SK-N-SH (cell line): ENCODE results near the gene TMEM196. TPM values are rescaled to one million over a fixed set of nuclear protein-coding genes. Genes with fewer than 3 reads are reported as not detected.

Experiments
- CTCF ChIA-PET: fragments of 300-600, 350-600 bp; formaldehyde crosslinking; extraction: SDS; loops from one replicate; lab custom pipeline; 2021; lab: Yijun Ruan, JAX
- POLR2A ChIA-PET: fragments of 350-600 bp; sonication (Branson Sonifier 250); formaldehyde crosslinking; extraction: SDS; loops from one replicate; lab custom pipeline; 2020; ENCODE audit warnings: antibody characterized with exemption, inconsistent platforms; lab: Yijun Ruan, JAX
- DNase-seq: peaks from one replicate; pipeline ENCODE4 v3.0.0; 2012
- H2AFZ ChIP-seq: fragments of 200-600 bp; sonication (generic); 2 replicates; pipeline ENCODE4 v1.8.1; 2016; ENCODE audit warnings: antibody characterized with exemption, mild to moderate bottlenecking, low read depth
- H3F3A ChIP-seq: fragments of 200-600 bp; sonication (generic); replicated peaks from 2 replicates; pipeline ENCODE3; 2016; ENCODE audit warnings: antibody characterized with exemption, mild to moderate bottlenecking; ENCODE audit not compliant: insufficient read depth
- H3K27ac ChIP-seq, 2 experiments: fragments of 200-500 bp in 1 of 2; fragments of 200-600 bp in 1 of 2; sonication (Bioruptor generic) in 1 of 2; sonication (generic), shearing (Covaris generic) in 1 of 2; 2 replicates each; pipeline versions ENCODE4 v1.5.1 to v1.6.1; 2014 to 2016; ENCODE audit warnings: low read depth in 2 of 2, inconsistent platforms in 1 of 2, low read length in 1 of 2, mild to moderate bottlenecking in 1 of 2, mixed read lengths in 1 of 2
- H3K27me3 ChIP-seq: fragments of 200-600 bp; sonication (generic), shearing (Covaris generic); 2 replicates; pipeline ENCODE4 v1.6.1; 2016; ENCODE audit warnings: mixed run types; ENCODE audit not compliant: insufficient read depth
- H3K36me3 ChIP-seq, 2 experiments: fragments of 200-500 bp in 1 of 2; fragments of 200-600 bp in 1 of 2; sonication (Bioruptor generic) in 1 of 2; sonication (generic) in 1 of 2; replicated peaks in 1 of 2; 2 replicates each; pipeline versions ENCODE3 to v1.5.1; 2014 to 2016; ENCODE audit warnings: low read length in 1 of 2, mild to moderate bottlenecking in 1 of 2; ENCODE audit not compliant: insufficient read depth in 2 of 2, control insufficient read depth in 1 of 2
- H3K4me1 ChIP-seq, 2 experiments: fragments of 200-500 bp in 1 of 2; fragments of 200-600 bp in 1 of 2; sonication (Bioruptor generic) in 1 of 2; sonication (generic), shearing (Covaris generic) in 1 of 2; 2 replicates each; pipeline versions ENCODE4 v1.5.1 to v1.6.1; 2014 to 2016; ENCODE audit warnings: low read depth in 1 of 2, low read length in 1 of 2, mixed run types in 1 of 2; ENCODE audit not compliant: insufficient read depth in 2 of 2, control insufficient read depth in 1 of 2
- H3K4me2 ChIP-seq: fragments of 200-600 bp; sonication (generic), shearing (Covaris generic); 2 replicates; pipeline ENCODE4 v1.6.1; 2017; ENCODE audit warnings: mixed run types
- H3K4me3 ChIP-seq, 2 experiments: fragments of 200-500 bp in 1 of 2; fragments of 200-600 bp in 1 of 2; sonication (Bioruptor generic) in 1 of 2; sonication (generic), shearing (Covaris generic) in 1 of 2; 2 replicates each; pipeline versions ENCODE4 v1.5.1 to v1.8.1; 2014 to 2016; ENCODE audit warnings: low read depth in 2 of 2, inconsistent platforms in 1 of 2, low read length in 1 of 2, mild to moderate bottlenecking in 1 of 2, mixed read lengths in 1 of 2, moderate library complexity in 1 of 2
- H3K79me2 ChIP-seq: fragments of 200-600 bp; sonication (generic); 2 replicates; pipeline ENCODE4 v1.8.1; 2017; ENCODE audit warnings: mild to moderate bottlenecking; ENCODE audit not compliant: insufficient read depth
- H3K9ac ChIP-seq: fragments of 200-600 bp; sonication (generic); 2 replicates; pipeline ENCODE4 v1.6.1; 2017; ENCODE audit warnings: mixed run types
- H3K9me2 ChIP-seq: fragments of 200-600 bp; sonication (generic); 2 replicates; pipeline ENCODE4 v1.6.1; 2017; ENCODE audit warnings: mixed run types
- H3K9me3 ChIP-seq: fragments of 200-600 bp; sonication (generic); 2 replicates; pipeline ENCODE4 v1.6.1; 2017; ENCODE audit warnings: mixed run types, mild to moderate bottlenecking, moderate library complexity
- H4K20me1 ChIP-seq: fragments of 200-600 bp; sonication (generic); 2 replicates; pipeline ENCODE4 v1.6.1; 2017; ENCODE audit warnings: mild to moderate bottlenecking, mixed run types; ENCODE audit not compliant: insufficient read depth
- MEF2A ChIP-seq: IDR thresholded peaks from 2 replicates; pipeline ENCODE4 v1.4.0; 2012; ENCODE audit warnings: low read depth, borderline replicate concordance
- NFIC ChIP-seq: IDR thresholded peaks from 2 replicates; pipeline ENCODE4 v1.4.0; 2012; ENCODE audit warnings: borderline replicate concordance
- RAD21 ChIP-seq: IDR thresholded peaks from 2 replicates; pipeline ENCODE4 v1.6.1; 2012; ENCODE audit warnings: mild to moderate bottlenecking, low read length
- SMC3 ChIP-seq: IDR thresholded peaks from 2 replicates; pipeline ENCODE4 v1.6.1; 2012; ENCODE audit warnings: low read depth, low read length, improper control_type of control experiment
- TCF12 ChIP-seq: IDR thresholded peaks from 2 replicates; pipeline ENCODE4 v1.4.0; 2012
- WGBS: methylation state at CpG from one replicate; pipeline ENCODE4 v1.1.6; 2017; ENCODE audit warnings: low lambda C conversion rate; 5-methylcytosine and 5-hydroxymethylcytosine counted together
- polyA plus RNA-seq, 3 experiments: library from polyadenylated mRNA; depleted of rRNA; stranded (reverse); fragments of >200 nt; gene quantifications; 2 replicates each; pipeline ENCODE4 v1.2.3, GENCODE V29; 2012
- TF ChIP-seq, protein P1 (sequence below): fragments of 200-600 bp; sonication (generic); IDR thresholded peaks from 2 replicates; pipeline ENCODE4 v1.6.1; 2017; ENCODE audit warnings: antibody characterized with exemption, mild to moderate bottlenecking, moderate library complexity
- TF ChIP-seq, protein P2 (sequence below): IDR thresholded peaks from 2 replicates; pipeline ENCODE4 v1.4.0; 2012; ENCODE audit warnings: low read depth, borderline replicate concordance
- TF ChIP-seq, protein P3 (sequence below): IDR thresholded peaks from 2 replicates; pipeline ENCODE4; 2012

Gene TMEM196
- polyA plus RNA-seq, 1 of the 3 experiments (the other 2 are of a cell fraction), result not detected

DNA sequence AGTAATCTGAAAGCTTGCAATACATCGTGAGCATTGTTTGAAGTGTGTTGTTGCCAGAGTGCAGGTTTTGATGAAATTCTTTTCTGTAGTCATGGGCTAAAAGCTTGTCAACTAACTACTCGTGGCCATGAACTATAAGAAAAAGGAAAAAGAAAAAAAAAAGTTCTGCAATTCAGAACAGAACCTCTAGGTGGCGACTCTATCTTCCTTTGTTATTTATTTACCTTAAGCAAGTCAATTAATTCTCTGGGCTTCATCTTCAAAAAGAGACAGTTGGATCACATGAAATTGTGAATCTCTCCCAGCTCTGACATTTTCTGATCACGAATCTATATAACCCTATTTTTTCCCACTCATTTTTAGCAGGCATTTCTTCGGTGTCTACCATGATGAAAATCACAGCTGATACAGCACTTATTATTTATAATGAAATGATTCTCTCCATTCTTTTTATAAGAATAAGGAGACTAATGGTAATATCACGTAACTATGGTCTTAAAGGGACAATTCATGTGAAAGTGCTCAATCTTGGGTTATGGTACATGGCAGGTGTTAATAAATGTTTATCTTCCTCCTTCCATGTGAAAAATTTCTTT is 18.8 kb downstream of the TMEM196 start:
- Histone ChIP-seq H3F3A (no peaks in the 10 kb centered on the region), H3K4me1 (no peaks in the 10 kb centered on the region), H3K4me2 (no peak overlapping the region), H2AFZ (peak overlapping the region; percentile 47; the same call in 1 of the 2 replicates), H3K79me2 (no peaks in the 10 kb centered on the region), H3K27me3 (peaks cover 5% of the 10 kb centered on the region; the same call in 1 of the 2 replicates), H3K9ac (no peak overlapping the region), H3K9me3 (no peaks in the 10 kb centered on the region), H3K9me2 (no peaks in the 10 kb centered on the region), H4K20me1 (no peaks in the 10 kb centered on the region), H3K36me3 (no peaks in the 10 kb centered on the region), H3K4me3 (no peak overlapping the region; a peak in 1 of 4 replicates), H3K27ac (no peak overlapping the region)
- DNase-seq, result peak; percentile 12
- WGBS, result 12% methylated on average over 6 of the region's 6 CpGs
- TF ChIP-seq, protein P1, sequence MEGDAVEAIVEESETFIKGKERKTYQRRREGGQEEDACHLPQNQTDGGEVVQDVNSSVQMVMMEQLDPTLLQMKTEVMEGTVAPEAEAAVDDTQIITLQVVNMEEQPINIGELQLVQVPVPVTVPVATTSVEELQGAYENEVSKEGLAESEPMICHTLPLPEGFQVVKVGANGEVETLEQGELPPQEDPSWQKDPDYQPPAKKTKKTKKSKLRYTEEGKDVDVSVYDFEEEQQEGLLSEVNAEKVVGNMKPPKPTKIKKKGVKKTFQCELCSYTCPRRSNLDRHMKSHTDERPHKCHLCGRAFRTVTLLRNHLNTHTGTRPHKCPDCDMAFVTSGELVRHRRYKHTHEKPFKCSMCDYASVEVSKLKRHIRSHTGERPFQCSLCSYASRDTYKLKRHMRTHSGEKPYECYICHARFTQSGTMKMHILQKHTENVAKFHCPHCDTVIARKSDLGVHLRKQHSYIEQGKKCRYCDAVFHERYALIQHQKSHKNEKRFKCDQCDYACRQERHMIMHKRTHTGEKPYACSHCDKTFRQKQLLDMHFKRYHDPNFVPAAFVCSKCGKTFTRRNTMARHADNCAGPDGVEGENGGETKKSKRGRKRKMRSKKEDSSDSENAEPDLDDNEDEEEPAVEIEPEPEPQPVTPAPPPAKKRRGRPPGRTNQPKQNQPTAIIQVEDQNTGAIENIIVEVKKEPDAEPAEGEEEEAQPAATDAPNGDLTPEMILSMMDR, result peak; percentile 95
- no peak for TF ChIP-seq MEF2A
- TF ChIP-seq SMC3, result peak; percentile 42
- peak; percentile 71 for TF ChIP-seq RAD21
- POLR2A ChIA-PET, result no interaction called here
- CTCF ChIA-PET, result interaction anchor here (0.6 to 2.7 kb wide), 46 partner anchors 9 to 912 kb away, joined by 3 to 53 read pairs (median 4); partner anchors contain the start of genes POLR1F and TMEM196

DNA sequence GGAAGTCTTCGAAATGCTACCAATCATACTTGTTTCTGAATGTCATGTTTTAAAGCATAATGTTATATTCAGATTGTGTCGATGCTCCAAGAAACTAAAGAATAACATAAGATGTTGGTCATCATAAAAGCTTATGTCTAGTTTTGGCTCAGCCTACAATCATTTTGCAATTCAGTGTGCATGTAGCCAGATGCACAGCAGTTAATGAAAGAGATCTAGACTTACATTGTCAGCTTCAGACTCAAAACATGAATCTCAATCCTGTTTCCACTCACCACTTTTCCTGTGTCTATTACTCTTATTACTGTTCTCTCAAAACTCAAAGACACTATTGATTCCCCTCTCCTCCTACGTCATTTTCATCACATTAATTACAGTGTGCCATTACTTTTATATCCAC is 21.4 kb downstream of the TMEM196 start:
- no peak overlapping the region for H2AFZ ChIP-seq
- 28% methylated on average over 3 of the region's 3 CpGs for WGBS
- no peaks in the 10 kb centered on the region for H3K79me2 ChIP-seq
- peaks cover 5% of the 10 kb centered on the region; the same call in 1 of the 2 replicates for H3K27me3 ChIP-seq
- no peaks in the 10 kb centered on the region for H4K20me1 ChIP-seq
- no peaks in the 10 kb centered on the region for H3K9me3 ChIP-seq
- H3K9me2 ChIP-seq, result no peaks in the 10 kb centered on the region
- H3K4me3 ChIP-seq, result no peak overlapping the region
- CTCF ChIA-PET, result interaction anchor here (1.2 to 2.5 kb wide), 6 partner anchors 9 to 900 kb away, joined by 3 to 16 read pairs (median 6); no protein-coding TSS in a partner anchor
- H3K9ac ChIP-seq, result no peak overlapping the region
- no peak for DNase-seq
- no peak overlapping the region for H3K27ac ChIP-seq
- no peaks in the 10 kb centered on the region for H3K4me1 ChIP-seq
- TF ChIP-seq, protein P2, sequence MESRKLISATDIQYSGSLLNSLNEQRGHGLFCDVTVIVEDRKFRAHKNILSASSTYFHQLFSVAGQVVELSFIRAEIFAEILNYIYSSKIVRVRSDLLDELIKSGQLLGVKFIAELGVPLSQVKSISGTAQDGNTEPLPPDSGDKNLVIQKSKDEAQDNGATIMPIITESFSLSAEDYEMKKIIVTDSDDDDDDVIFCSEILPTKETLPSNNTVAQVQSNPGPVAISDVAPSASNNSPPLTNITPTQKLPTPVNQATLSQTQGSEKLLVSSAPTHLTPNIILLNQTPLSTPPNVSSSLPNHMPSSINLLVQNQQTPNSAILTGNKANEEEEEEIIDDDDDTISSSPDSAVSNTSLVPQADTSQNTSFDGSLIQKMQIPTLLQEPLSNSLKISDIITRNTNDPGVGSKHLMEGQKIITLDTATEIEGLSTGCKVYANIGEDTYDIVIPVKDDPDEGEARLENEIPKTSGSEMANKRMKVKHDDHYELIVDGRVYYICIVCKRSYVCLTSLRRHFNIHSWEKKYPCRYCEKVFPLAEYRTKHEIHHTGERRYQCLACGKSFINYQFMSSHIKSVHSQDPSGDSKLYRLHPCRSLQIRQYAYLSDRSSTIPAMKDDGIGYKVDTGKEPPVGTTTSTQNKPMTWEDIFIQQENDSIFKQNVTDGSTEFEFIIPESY, result no peak
- no peak for TF ChIP-seq NFIC
- TF ChIP-seq MEF2A, result no peak
- TF ChIP-seq, protein P3, sequence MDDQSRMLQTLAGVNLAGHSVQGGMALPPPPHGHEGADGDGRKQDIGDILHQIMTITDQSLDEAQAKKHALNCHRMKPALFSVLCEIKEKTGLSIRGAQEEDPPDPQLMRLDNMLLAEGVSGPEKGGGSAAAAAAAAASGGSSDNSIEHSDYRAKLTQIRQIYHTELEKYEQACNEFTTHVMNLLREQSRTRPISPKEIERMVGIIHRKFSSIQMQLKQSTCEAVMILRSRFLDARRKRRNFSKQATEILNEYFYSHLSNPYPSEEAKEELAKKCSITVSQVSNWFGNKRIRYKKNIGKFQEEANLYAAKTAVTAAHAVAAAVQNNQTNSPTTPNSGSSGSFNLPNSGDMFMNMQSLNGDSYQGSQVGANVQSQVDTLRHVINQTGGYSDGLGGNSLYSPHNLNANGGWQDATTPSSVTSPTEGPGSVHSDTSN, result no peak
- TF ChIP-seq TCF12, result no peak
- H3K36me3 ChIP-seq, result no peaks in the 10 kb centered on the region
- H3F3A ChIP-seq, result no peaks in the 10 kb centered on the region
- POLR2A ChIA-PET, result no interaction called here
- no peak overlapping the region for H3K4me2 ChIP-seq
